Islet of Langerhans (tissue), 1 donor: ENCODE results near the gene IMPDH1.

Experiments
- FAIRE-seq: peaks from one replicate; lab custom pipeline; 2011; peaks lifted over from hg19 to GRCh38; lab: Jason Lieb, UNC

The IMPDH1 gene

GRCh38 chr7:128434413-128435326, 24.9 kb upstream of the IMPDH1 start:
- FAIRE-seq, result no peak

GRCh38 chr7:128431754-128432153, 22.0 kb upstream of the IMPDH1 start:
- no peak for FAIRE-seq

GRCh38 chr7:128431221-128431620, 21.4 kb upstream of the IMPDH1 start:
- FAIRE-seq, result no peak

GRCh38 chr7:128430207-128430606, 20.4 kb upstream of the IMPDH1 start:
- no peak for FAIRE-seq

- no peak for FAIRE-seq
These were observed 17.6 kb upstream of the IMPDH1 start for GRCh38 chr7:128427289-128427891.

- FAIRE-seq, result no peak
These were observed 16.1 kb upstream of the IMPDH1 start for GRCh38 chr7:128425850-128426249.

- FAIRE-seq, result no peak
These were observed 15.0 kb upstream of the IMPDH1 start for GRCh38 chr7:128424686-128425275.

- FAIRE-seq, result no peak
These were observed 13.1 kb upstream of the IMPDH1 start for GRCh38 chr7:128422842-128423241.

GRCh38 chr7:128422037-128422436, 12.3 kb upstream of the IMPDH1 start:
- FAIRE-seq, result no peak

- no peak for FAIRE-seq
These were observed 11.6 kb upstream of the IMPDH1 start for GRCh38 chr7:128421384-128421783.

- no peak for FAIRE-seq
These were observed 11.0 kb upstream of the IMPDH1 start for GRCh38 chr7:128420773-128421172.

GRCh38 chr7:128419257-128419656, 9.5 kb upstream of the IMPDH1 start:
- no peak for FAIRE-seq

- no peak for FAIRE-seq
These were observed 7.3 kb upstream of the IMPDH1 start for GRCh38 chr7:128417071-128417470.

GRCh38 chr7:128415217-128415785, 5.5 kb upstream of the IMPDH1 start:
- no peak for FAIRE-seq

- FAIRE-seq, result no peak
These were observed 620 bp upstream of the IMPDH1 start for GRCh38 chr7:128410451-128410753.

GRCh38 chr7:128408709-128409595, 830 bp downstream of the IMPDH1 start:
- no peak for FAIRE-seq

- FAIRE-seq, result no peak
These were observed 1.8 kb downstream of the IMPDH1 start for GRCh38 chr7:128407751-128408708.

GRCh38 chr7:128407233-128407589, 2.6 kb downstream of the IMPDH1 start:
- no peak for FAIRE-seq

- no peak for FAIRE-seq
These were observed 3.2 kb downstream of the IMPDH1 start for GRCh38 chr7:128406314-128407232.
